ENCODE data around the gene SMARCD2.

SMARCD2 gene

DNA sequence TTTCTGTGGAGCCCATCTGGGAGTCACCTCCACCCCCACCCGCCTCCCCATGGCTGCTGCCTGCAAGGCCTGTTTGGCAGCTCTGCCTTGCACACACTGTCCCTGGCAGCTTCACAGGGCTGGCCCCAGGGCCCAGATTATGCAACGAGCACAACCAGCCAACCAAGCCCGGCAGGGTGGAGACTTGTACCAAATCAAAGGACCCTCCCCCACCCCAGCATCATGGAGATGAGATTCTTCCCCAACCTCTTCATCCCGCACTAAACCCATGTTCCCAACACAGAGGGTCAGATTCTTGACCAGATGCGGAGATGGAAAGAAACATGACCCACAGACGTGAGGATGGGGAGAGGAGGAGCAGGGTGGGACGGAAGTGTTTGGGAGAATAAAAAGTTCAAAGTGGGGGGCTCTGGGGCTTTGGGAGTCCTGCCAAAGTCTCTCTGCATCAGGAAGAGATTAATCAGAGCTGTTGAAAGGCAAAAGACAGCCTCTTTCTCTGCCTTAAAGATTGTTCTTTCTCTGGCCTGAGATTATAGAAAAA is 3.8 kb downstream of the SMARCD2 start:
- Histone ChIP-seq H3K4me2 (ENCODE audit: low read depth, low read length, poor library complexity, severe bottlenecking) (peak overlapping the region; percentile 85), H3K27me3 (ENCODE audit: insufficient read depth, low read length, poor library complexity, severe bottlenecking) (no peaks in the 10 kb centered on the region), H2AFZ (ENCODE audit: low read length) (no peak overlapping the region), H4K20me1 (ENCODE audit: insufficient read depth, low read length, poor library complexity, severe bottlenecking) (peaks cover 40% of the 10 kb centered on the region), H3K4me1 (ENCODE audit: insufficient read depth, low read length, poor library complexity, severe bottlenecking) (peaks cover 42% of the 10 kb centered on the region), H3K9me3 (ENCODE audit: insufficient read depth, low read depth, low read length) (no peaks in the 10 kb centered on the region), H3K79me2 (ENCODE audit: insufficient read depth, low read length) (peaks cover 85% of the 10 kb centered on the region), H3K9me2 (replicated peaks; ENCODE audit: low read depth, low read length) (no peaks in the 10 kb centered on the region), H3F3A (ENCODE audit: low read depth) (peaks cover 4% of the 10 kb centered on the region; the same call in 1 of the 2 replicates), H3K36me3 (ENCODE audit: insufficient read depth, low read length) (peaks cover 21% of the 10 kb centered on the region; the same call in 1 of the 2 replicates), H3K4me3 (ENCODE audit: low read length, poor library complexity, severe bottlenecking) (peak overlapping the region; percentile 89), H3K9ac (ENCODE audit: low read depth, low read length, poor library complexity, severe bottlenecking) (peak overlapping the region; percentile 97)
- TF ChIP-seq, protein P1, sequence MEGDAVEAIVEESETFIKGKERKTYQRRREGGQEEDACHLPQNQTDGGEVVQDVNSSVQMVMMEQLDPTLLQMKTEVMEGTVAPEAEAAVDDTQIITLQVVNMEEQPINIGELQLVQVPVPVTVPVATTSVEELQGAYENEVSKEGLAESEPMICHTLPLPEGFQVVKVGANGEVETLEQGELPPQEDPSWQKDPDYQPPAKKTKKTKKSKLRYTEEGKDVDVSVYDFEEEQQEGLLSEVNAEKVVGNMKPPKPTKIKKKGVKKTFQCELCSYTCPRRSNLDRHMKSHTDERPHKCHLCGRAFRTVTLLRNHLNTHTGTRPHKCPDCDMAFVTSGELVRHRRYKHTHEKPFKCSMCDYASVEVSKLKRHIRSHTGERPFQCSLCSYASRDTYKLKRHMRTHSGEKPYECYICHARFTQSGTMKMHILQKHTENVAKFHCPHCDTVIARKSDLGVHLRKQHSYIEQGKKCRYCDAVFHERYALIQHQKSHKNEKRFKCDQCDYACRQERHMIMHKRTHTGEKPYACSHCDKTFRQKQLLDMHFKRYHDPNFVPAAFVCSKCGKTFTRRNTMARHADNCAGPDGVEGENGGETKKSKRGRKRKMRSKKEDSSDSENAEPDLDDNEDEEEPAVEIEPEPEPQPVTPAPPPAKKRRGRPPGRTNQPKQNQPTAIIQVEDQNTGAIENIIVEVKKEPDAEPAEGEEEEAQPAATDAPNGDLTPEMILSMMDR (conservative IDR thresholded peaks at IDR 0.05; ENCODE audit: low read length) = no peak
- TF ChIP-seq EZH2phosphoT487 (IDR thresholded peaks at IDR 0.05; ENCODE audit: borderline replicate concordance) = no peak

DNA sequence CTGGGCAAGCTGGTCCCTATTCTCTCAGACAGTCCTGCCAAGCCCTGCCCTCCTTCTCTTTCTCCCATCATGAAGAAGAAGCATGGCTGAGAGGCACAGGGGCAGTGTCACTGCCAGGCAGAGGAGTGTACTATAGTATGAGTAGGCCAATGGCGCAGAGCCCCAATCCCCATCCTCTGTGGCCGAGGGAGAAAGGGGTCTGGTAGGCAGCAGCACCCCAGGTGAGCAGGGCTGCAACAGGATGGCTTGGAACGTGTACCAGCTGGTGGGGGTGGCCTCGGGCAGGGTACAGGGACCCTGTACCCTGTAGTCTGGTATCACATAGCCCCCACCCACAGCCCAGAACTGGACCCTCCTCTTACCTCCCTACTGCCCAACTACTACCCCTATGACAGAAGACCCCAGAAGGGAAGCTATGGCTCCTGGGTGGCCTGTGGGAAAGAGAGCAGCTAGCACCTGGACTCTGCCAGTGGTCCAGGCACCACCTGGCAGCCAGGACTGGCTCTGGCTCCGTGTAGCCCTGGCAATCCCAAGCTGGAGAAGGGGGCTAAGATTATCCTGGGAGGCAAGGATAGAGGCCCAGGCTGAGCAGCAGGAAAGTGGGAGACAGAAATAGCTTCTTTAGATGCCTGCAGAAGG is 4.4 kb downstream of the SMARCD2 start:
- Histone ChIP-seq H4K20me1 (ENCODE audit: insufficient read depth, low read length, poor library complexity, severe bottlenecking) (peaks cover 40% of the 10 kb centered on the region), H3F3A (ENCODE audit: low read depth) (no peaks in the 10 kb centered on the region), H3K36me3 (ENCODE audit: insufficient read depth, low read length) (peaks cover 27% of the 10 kb centered on the region; the same call in 1 of the 2 replicates), H3K9me2 (replicated peaks; ENCODE audit: low read depth, low read length) (no peaks in the 10 kb centered on the region), H2AFZ (ENCODE audit: low read length) (no peak overlapping the region), H3K27me3 (ENCODE audit: insufficient read depth, low read length, poor library complexity, severe bottlenecking) (no peaks in the 10 kb centered on the region), H3K79me2 (ENCODE audit: insufficient read depth, low read length) (peaks cover 89% of the 10 kb centered on the region), H3K4me3 (ENCODE audit: low read length, poor library complexity, severe bottlenecking) (peak overlapping the region; percentile 89), H3K9me3 (ENCODE audit: insufficient read depth, low read depth, low read length) (no peaks in the 10 kb centered on the region), H3K4me2 (ENCODE audit: low read depth, low read length, poor library complexity, severe bottlenecking) (peak overlapping the region; percentile 85), H3K4me1 (ENCODE audit: insufficient read depth, low read length, poor library complexity, severe bottlenecking) (peaks cover 41% of the 10 kb centered on the region), H3K9ac (ENCODE audit: low read depth, low read length, poor library complexity, severe bottlenecking) (peak overlapping the region; percentile 97)
- no peak for TF ChIP-seq EZH2phosphoT487 (IDR thresholded peaks at IDR 0.05; ENCODE audit: borderline replicate concordance)
- TF ChIP-seq, protein P1 (conservative IDR thresholded peaks at IDR 0.05; ENCODE audit: low read length) = no peak

DNA sequence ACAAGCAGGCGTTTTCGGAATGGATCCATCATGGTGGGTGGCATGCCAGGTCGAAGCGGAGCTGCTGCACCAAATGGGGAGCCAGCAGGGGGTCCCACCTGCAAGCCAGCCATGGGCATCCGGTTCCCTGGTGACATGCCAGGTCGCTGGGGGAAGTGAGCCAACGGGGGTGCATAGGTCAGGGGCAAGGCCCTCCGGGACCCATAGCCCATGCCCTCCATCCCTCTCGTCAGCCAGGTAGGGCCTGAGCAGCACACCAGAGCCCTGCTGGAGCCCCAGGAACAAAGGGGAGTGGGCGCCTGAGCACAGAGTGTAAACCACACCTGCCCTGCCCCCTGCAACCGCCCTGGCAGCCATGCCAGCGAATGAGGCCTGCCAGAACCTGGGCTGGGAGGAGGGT is 5.0 kb downstream of the SMARCD2 start:
- Histone ChIP-seq H3K4me3 (ENCODE audit: low read length, poor library complexity, severe bottlenecking) (peak overlapping the region; percentile 89), H3K9ac (ENCODE audit: low read depth, low read length, poor library complexity, severe bottlenecking) (peak overlapping the region; percentile 97), H3K79me2 (ENCODE audit: insufficient read depth, low read length) (peaks cover 94% of the 10 kb centered on the region), H2AFZ (ENCODE audit: low read length) (no peak overlapping the region), H3F3A (ENCODE audit: low read depth) (no peaks in the 10 kb centered on the region), H3K4me2 (ENCODE audit: low read depth, low read length, poor library complexity, severe bottlenecking) (peak overlapping the region; percentile 85), H3K36me3 (ENCODE audit: insufficient read depth, low read length) (peaks cover 33% of the 10 kb centered on the region; the same call in 1 of the 2 replicates), H3K4me1 (ENCODE audit: insufficient read depth, low read length, poor library complexity, severe bottlenecking) (peaks cover 41% of the 10 kb centered on the region), H3K27me3 (ENCODE audit: insufficient read depth, low read length, poor library complexity, severe bottlenecking) (no peaks in the 10 kb centered on the region), H3K9me2 (replicated peaks; ENCODE audit: low read depth, low read length) (no peaks in the 10 kb centered on the region), H4K20me1 (ENCODE audit: insufficient read depth, low read length, poor library complexity, severe bottlenecking) (peaks cover 40% of the 10 kb centered on the region), H3K9me3 (ENCODE audit: insufficient read depth, low read depth, low read length) (no peaks in the 10 kb centered on the region)
- no peak for TF ChIP-seq EZH2phosphoT487 (IDR thresholded peaks at IDR 0.05; ENCODE audit: borderline replicate concordance)
- TF ChIP-seq, protein P1 (conservative IDR thresholded peaks at IDR 0.05; ENCODE audit: low read length) = no peak

Data from Loucy (cell line).